HUDEP-2 (cell line): ENCODE measurements around the gene TARS1.

Experiments used
- DNase-seq, 76 experiments: peaks; one replicate each; lab custom pipeline; 2025; ENCODE audit not compliant: unreplicated experiment in 76 of 76; lab: John Stamatoyannopoulos, UW

Gene TARS1

GRCh38 chr5:33440482-33441240 lies at the start of gene TARS1:
TSS of gene TARS1 (plus strand) at chr5:33440965. CDS start at chr5:33441087, 122 bp downstream.
- DNase-seq = peak; percentile 68 to 99 (median 97)

DNA sequence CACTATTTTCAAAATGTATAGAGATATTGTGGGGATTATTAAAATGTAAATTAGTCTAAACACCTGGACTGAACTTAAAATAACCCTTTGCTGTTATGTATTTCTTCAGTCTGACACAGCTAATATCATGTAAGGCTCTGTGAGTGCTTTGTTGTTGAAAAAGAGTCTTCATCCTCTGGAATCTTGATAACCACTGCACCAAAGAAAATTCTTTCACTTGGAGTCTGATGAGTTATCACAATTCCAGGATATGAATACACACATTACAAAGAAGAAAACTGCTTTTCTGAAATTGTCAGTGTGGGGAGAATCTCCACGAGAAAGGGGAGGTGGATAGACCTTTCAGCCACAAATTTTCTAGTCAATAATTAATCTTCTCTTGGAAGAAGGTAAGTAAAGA lies 42.3 kb upstream of the TARS1 start:
- no peak for DNase-seq

GRCh38 chr5:33400675-33401074 lies 40.1 kb upstream of the TARS1 start:
- DNase-seq = no peak

GRCh38 chr5:33401482-33402390 lies 39.0 kb upstream of the TARS1 start:
- no peak for DNase-seq

DNA sequence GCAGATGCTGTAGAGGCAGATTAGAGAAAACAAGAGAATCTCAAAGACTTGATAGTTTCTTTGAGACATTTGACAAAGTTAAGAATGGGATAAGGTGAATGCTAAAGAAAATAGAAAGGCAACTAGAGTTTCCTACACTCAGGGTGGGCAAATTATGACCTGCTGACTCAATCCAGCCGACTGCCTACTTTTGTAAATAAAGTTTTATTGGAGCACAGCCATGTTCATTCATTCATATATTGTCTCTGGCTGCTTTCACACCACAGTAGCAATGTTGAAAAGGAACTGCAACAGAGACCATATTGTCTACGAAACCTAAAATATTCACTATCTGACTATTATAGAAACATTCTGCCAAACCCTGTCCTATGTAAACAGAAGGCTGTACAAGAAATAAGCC lies 37.6 kb upstream of the TARS1 start:
- DNase-seq = no peak

GRCh38 chr5:33408816-33409215 lies 31.9 kb upstream of the TARS1 start:
- DNase-seq = no peak

- no peak for DNase-seq
Measured at GRCh38 chr5:33409435-33410170, 31.2 kb upstream of the TARS1 start.

DNA sequence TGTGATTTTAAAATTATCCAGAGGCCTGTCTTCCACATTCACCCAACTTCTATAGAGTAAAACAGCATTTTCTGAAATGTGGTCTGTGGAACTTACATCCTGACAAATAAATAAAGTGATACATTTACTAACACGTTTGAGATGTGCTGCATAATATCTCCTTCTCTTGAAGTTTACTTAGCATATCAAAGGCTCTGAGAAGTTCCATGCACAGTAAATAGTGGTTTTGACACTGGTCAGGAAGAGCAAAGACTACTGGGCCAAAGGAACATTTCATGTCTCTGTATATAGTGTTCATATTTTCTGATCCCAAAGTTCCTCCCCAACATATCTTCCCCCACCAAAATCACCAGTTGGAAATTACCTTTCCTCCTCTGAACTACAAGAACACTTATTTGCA lies 30.5 kb upstream of the TARS1 start:
- no peak for DNase-seq

GRCh38 chr5:33411498-33411897 lies 29.3 kb upstream of the TARS1 start:
- no peak for DNase-seq

DNA sequence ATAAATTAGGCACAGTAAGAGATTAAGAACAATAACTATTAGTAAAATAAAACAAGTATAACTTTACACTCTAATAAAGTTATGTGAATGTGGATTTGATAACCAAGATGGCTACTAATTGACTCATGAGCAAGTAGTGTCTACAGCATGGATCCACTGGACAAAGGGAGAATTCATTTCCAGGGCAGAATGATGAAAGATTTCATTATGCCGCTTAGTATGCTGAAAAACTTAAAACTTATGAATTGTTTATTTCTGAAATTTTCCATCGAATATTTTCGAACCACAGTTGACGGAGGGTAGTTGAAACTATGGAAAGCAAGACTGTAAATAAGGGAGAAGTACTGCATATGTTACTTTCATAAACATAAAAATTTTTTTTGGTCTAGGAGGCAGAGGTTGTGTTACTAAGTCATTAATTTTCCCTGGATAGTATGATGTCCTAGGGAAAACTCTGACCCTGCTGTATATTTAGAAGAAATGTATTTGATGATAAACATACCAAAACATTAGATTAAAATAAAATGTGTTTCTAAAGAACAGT lies 24.9 kb upstream of the TARS1 start:
- no peak for DNase-seq

DNA sequence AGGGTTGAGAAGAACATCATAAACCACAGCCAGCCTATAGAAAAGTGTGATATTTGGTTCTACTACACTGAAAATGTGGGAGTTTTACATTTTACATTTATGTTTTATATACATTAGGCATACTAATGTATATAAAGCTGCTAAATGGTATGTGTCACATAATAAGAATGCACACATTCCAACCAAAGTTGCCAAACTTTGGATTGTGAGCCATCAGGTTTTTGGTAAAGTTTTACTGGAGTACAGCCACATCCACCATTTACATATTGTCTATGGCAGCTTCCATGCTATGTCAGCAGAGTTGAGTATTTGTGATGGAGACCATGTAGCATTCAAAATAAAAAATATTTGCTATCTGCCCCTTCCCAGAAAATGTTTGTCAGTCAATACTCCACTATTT lies 23.1 kb upstream of the TARS1 start:
- no peak for DNase-seq

DNA sequence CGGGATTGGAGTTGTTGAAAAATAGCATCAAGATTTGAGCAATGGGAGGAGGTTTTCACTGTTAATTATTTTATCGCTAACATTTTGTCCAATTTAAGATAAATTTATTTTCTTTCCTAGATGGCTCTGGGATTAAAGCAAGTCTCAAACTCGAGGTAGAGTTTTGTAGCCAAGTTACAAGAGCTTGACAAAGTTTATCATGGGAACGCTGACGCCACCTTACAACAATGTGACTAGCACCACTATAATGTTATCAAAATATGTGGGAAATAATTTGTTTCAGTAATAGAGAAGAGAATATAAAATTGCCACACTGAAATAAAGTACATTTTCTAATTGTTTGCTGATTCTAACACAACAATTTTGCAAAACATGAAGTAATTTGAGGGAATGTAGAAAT lies 19.8 kb upstream of the TARS1 start:
- DNase-seq = no peak

DNA sequence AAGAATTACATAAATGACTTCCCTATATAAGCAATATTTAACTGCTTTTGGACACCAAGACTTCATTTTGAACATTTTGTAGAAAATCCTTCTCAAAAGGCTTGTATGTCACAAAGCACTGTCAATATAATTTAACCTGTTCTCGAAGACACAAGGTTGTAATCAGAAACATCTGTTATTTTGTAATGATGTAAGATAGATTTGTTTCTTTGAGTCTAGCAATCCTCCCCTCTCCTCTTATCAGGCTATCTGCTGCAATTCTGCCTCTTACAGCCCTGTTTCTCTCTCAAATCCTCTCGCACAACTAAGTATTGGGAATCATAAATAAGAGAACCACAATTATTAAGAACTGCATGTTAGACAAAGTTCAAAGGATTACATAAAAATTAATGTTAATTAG lies 18.6 kb upstream of the TARS1 start:
- no peak for DNase-seq

DNA sequence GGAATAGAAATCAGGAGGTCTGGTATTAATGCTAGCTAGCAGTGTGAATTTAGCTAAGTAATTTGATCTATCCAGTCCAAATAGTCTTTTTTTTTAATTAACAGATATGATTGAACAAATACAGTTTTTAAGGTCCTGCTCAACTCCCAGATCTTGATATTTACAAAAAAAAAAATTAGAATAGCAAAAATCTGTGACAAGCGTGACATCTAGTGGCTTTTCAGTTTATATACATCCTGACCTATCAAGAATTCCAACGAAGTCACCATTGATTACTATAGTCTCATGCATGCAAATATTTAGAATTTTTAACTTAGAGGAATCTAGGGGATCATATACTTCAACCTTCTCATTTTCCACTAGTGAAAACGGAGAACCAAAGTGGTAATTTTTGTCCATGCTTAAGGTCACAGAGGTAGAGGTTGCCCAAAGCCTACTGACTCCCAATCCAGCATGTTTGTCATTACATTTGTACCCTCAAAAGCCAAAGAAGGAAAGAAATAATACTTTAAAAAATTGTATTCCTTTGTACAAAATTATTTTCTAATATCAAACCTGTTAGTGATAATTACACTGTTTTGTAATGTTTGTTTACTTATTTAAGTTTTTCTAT lies 17.6 kb upstream of the TARS1 start:
- DNase-seq = peak in 2 of 76 experiments; percentile 2 to 14

DNA sequence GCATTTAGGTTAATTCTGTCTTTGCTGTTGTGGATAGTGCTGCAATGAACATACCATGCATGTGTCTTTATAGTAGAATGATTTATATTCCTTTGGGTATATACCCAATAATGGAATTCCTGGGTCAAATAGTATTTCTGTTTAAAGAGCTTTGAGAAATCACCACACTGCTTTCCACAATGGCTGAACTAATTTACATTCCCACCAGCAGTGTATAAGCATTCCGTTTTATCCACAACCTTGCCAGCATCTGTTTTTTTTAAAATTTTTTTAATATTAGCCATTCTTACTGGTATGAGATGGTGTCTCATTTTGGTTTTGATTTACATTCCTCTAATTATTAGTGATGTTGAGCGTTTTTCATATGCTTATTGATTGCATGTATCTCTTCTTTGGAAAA lies 15.5 kb upstream of the TARS1 start:
- no peak for DNase-seq

- DNase-seq = peak in 1 of 76 experiments; percentile 15
Measured at GRCh38 chr5:33430983-33431382, 9.8 kb upstream of the TARS1 start.

GRCh38 chr5:33432656-33433055 lies 8.1 kb upstream of the TARS1 start:
- no peak for DNase-seq

- DNase-seq = no peak
Measured at GRCh38 chr5:33433303-33434240, 7.2 kb upstream of the TARS1 start.

- DNase-seq = peak in 64 of 76 experiments; percentile 2 to 79 (median 38)
Measured at GRCh38 chr5:33435893-33436490, 4.8 kb upstream of the TARS1 start.
